Middle frontal gyrus (tissue), 1 donor: ENCODE data around the gene OR6K3.

Source experiments
- DNase-seq: peaks from one replicate; pipeline ENCODE4 v3.0.0-alpha.2; 2015; ENCODE audit warnings: low spot score; ENCODE audit errors: extremely low spot score

Gene OR6K3

GRCh38 chr1:158687037-158687436 lies 33.5 kb downstream of the OR6K3 start:
- no peak for DNase-seq

GRCh38 chr1:158686111-158687009 lies 34.2 kb downstream of the OR6K3 start, which contains the start of gene SPTA1:
SPTA1 (minus strand) TSS chr1:158686715; CDS start chr1:158686517, 198 bp downstream.
- DNase-seq, result no peak

GRCh38 chr1:158685085-158685484 lies 35.4 kb downstream of the OR6K3 start:
- DNase-seq, result no peak

- DNase-seq, result no peak
These were observed 38.9 kb downstream of the OR6K3 start for GRCh38 chr1:158681606-158682005.

DNA sequence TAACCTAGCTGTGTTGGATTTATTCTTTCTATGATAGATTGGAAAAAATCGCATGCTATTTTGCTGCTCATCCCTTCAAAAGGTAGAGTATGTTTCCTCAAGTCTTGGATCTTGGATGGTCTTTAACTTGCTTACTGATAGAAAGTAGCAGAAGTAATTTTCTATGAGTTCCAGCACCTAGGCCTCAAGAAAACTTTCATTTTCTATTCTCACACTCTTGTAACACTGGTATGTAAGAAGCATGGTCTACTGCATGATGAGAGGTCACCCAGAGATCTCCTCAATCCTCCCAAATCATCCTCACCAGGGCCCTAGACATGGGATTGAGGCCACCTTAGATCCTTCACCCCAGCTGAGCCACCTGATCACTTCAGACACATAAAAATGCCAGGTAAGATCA lies 41.2 kb downstream of the OR6K3 start:
- no peak for DNase-seq

- no peak for DNase-seq
These were observed 44.8 kb downstream of the OR6K3 start for GRCh38 chr1:158675563-158676323.

GRCh38 chr1:158674302-158674701 lies 46.2 kb downstream of the OR6K3 start:
- no peak for DNase-seq
